ENCODE data around the gene NODAL. TPM values are rescaled to one million over a fixed set of nuclear protein-coding genes. Genes with fewer than 3 reads are reported as not detected.

Gene NODAL
- total RNA-seq, 1 experiment from 2014 or later, result not detected

DNA sequence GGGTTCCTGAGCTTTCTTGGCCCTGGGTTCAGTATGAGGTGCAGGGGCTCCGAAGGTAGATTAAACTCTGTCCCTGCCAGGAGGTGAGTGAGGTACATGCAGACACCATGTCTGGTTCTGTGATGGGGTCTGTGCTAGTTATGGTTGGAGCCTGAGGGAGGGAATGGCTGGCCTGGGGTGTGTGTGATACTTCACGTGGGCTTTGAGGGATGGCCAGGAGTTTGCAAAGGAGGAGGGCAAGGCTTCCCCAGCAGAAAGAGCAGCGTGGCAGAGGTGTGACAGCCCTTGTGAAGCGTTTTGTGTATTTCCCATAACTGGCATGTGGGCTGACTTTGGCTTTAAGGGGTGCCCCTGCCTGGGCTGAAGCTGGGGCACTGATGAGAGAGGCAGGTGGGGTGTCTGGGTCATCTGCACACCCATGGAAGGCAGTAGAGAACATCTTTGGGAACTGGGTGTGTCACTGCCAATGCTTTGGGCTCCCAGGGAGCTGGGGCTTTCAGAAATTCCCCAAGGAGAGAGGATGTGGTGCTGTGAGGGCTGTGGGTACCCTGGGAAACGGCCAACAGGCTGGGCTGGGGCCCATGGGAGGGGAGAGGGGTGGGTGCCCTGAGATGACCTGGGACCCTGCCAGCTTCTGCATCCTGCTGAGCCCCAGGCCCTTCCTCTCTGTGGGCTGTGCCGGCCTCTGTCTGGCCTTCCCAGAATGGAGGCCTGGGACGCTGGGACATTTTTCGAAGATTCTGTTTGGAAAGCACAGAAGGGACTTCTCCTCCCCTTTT, 41.7 kb upstream of the NODAL start:
- Histone ChIP-seq H3K27me3 (ENCODE audit: low read length) (peaks cover 15% of the 10 kb centered on the region), H3F3A (ENCODE audit: low read length, unreplicated experiment) (no peaks in the 10 kb centered on the region), H3K27ac (ENCODE audit: low read length) (no peak overlapping the region), H3K79me2 (ENCODE audit: low read length) (no peaks in the 10 kb centered on the region), H3K9me3 (ENCODE audit: low read length) (no peaks in the 10 kb centered on the region), H3K4me3 (ENCODE audit: low read length) (no peak overlapping the region), H3K9me2 (replicated peaks; ENCODE audit: low read length) (no peaks in the 10 kb centered on the region), H3K9ac (ENCODE audit: low read length) (no peak overlapping the region), H4K20me1 (ENCODE audit: low read length) (no peaks in the 10 kb centered on the region), H3K4me1 (ENCODE audit: insufficient read depth, low read length) (peaks cover 3% of the 10 kb centered on the region), H3K4me2 (ENCODE audit: low read length) (no peak overlapping the region), H2AFZ (ENCODE audit: low read length) (no peak overlapping the region), H3K36me3 (ENCODE audit: low read depth, low read length) (no peaks in the 10 kb centered on the region)
- CTCF ChIA-PET, result no interaction called here
- ATAC-seq, result no peak
- POLR2A ChIA-PET (ENCODE audit: unreplicated experiment), result no interaction called here
- TF ChIP-seq EZH2 (IDR thresholded peaks at IDR 0.05; ENCODE audit: low read length, unreplicated experiment), result no peak
- no peak for TF ChIP-seq EZH2phosphoT487 (IDR thresholded peaks at IDR 0.05; ENCODE audit: borderline replicate concordance, low read length)
- TF ChIP-seq, protein P1, sequence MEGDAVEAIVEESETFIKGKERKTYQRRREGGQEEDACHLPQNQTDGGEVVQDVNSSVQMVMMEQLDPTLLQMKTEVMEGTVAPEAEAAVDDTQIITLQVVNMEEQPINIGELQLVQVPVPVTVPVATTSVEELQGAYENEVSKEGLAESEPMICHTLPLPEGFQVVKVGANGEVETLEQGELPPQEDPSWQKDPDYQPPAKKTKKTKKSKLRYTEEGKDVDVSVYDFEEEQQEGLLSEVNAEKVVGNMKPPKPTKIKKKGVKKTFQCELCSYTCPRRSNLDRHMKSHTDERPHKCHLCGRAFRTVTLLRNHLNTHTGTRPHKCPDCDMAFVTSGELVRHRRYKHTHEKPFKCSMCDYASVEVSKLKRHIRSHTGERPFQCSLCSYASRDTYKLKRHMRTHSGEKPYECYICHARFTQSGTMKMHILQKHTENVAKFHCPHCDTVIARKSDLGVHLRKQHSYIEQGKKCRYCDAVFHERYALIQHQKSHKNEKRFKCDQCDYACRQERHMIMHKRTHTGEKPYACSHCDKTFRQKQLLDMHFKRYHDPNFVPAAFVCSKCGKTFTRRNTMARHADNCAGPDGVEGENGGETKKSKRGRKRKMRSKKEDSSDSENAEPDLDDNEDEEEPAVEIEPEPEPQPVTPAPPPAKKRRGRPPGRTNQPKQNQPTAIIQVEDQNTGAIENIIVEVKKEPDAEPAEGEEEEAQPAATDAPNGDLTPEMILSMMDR (conservative IDR thresholded peaks at IDR 0.05; ENCODE audit: low read depth, low read length), result no peak
- intact Hi-C loops (cut with micrococcal nuclease), result no loop called here
- no TSS peak for BruUV-seq (replicated peaks)
- no peak for DNase-seq

DNA sequence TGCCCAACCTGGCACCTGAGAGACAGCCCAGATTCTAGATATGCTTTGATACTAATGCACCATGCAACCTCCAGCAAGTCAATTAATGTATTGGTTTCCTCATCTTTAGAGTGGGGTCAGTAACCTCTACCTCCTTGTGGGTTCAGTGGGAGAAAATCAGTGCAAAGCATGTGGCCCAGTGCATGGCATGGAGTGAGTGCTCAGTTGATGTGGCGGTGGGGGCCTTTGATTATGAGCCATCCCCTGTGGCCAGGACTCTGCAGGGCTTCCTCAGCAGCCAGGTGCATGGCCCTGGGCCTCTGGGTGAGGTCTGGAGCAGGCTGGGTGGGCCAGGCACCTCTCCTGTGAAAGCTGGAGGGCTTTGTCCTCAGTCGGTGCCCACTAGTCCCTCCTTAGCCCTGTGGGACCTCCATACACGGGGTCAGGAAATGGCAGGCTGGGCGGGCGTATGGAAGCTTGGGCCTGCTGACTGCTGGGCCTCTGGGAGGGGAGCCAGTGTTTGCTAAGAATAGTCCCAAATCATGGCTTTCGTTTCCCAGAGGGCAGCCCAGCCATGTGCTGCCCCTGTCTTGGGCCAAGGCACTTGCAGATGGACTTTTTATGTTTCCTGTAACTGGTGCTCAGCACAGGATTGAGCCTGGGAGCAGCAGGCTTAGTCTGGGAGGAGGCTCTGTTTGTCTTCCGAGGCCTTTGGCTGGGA, 40.5 kb upstream of the NODAL start:
- ATAC-seq (no peak), DNase-seq (no peak)
- no peaks in the 10 kb centered on the region for H3K9me3 ChIP-seq (ENCODE audit: low read length)
- CTCF ChIA-PET, result no interaction called here
- H3K9ac ChIP-seq (ENCODE audit: low read length), result no peak overlapping the region
- intact Hi-C loops (cut with micrococcal nuclease), result no loop called here
- POLR2A ChIA-PET (ENCODE audit: unreplicated experiment), result no interaction called here
- H3K4me3 ChIP-seq (ENCODE audit: low read length), result no peak overlapping the region
- no peaks in the 10 kb centered on the region for H3K79me2 ChIP-seq (ENCODE audit: low read length)
- no peaks in the 10 kb centered on the region for H3F3A ChIP-seq (ENCODE audit: low read length, unreplicated experiment)
- BruUV-seq (replicated peaks), result no TSS peak
- TF ChIP-seq, protein P1 (conservative IDR thresholded peaks at IDR 0.05; ENCODE audit: low read depth, low read length), result no peak
- TF ChIP-seq EZH2 (IDR thresholded peaks at IDR 0.05; ENCODE audit: low read length, unreplicated experiment), result no peak
- no peak for TF ChIP-seq EZH2phosphoT487 (IDR thresholded peaks at IDR 0.05; ENCODE audit: borderline replicate concordance, low read length)
- H3K27me3 ChIP-seq (ENCODE audit: low read length), result peaks cover 20% of the 10 kb centered on the region
- H3K4me2 ChIP-seq (ENCODE audit: low read length), result no peak overlapping the region
- H2AFZ ChIP-seq (ENCODE audit: low read length), result no peak overlapping the region
- no peaks in the 10 kb centered on the region for H3K36me3 ChIP-seq (ENCODE audit: low read depth, low read length)
- peaks cover 11% of the 10 kb centered on the region for H3K4me1 ChIP-seq (ENCODE audit: insufficient read depth, low read length)
- H3K9me2 ChIP-seq (replicated peaks; ENCODE audit: low read length), result no peaks in the 10 kb centered on the region
- H4K20me1 ChIP-seq (ENCODE audit: low read length), result no peaks in the 10 kb centered on the region
- H3K27ac ChIP-seq (ENCODE audit: low read length), result no peak overlapping the region

DNA sequence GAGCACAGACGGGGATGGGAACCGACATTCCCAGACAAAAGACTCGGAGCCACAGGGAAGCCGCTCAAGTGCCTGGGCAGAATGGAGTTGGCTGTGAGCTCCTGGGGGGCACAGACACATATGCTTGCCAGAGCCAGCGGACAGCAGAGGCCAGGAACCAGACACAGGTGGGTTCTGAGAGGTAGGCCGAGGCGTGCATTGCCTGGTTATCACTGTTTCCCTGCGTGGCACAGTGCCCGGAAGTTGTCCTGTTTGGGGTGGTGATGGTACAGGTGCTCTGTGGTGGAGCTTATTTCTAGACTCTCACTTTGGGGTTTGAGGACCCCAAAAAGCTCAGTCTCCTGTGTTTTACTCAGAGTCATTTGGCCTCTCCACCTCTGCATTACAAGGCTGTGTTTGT, 39.6 kb upstream of the NODAL start:
- CTCF ChIA-PET, result no interaction called here
- no peaks in the 10 kb centered on the region for H3K36me3 ChIP-seq (ENCODE audit: low read depth, low read length)
- no peaks in the 10 kb centered on the region for H3K9me3 ChIP-seq (ENCODE audit: low read length)
- H3K4me2 ChIP-seq (ENCODE audit: low read length), result no peak overlapping the region
- H3K27ac ChIP-seq (ENCODE audit: low read length), result no peak overlapping the region
- no peak for ATAC-seq
- POLR2A ChIA-PET (ENCODE audit: unreplicated experiment), result interaction anchor here (0.6 kb wide), 1 partner anchor 103 kb away, joined by 10 read pairs; no protein-coding TSS in a partner anchor
- H3K4me3 ChIP-seq (ENCODE audit: low read length), result no peak overlapping the region
- no peaks in the 10 kb centered on the region for H3K79me2 ChIP-seq (ENCODE audit: low read length)
- BruUV-seq (replicated peaks), result no TSS peak
- H3K4me1 ChIP-seq (ENCODE audit: insufficient read depth, low read length), result peaks cover 15% of the 10 kb centered on the region
- peaks cover 20% of the 10 kb centered on the region for H3K27me3 ChIP-seq (ENCODE audit: low read length)
- H2AFZ ChIP-seq (ENCODE audit: low read length), result no peak overlapping the region
- H3K9ac ChIP-seq (ENCODE audit: low read length), result no peak overlapping the region
- no peak for DNase-seq
- intact Hi-C loops (cut with micrococcal nuclease), result no loop called here
- no peaks in the 10 kb centered on the region for H3F3A ChIP-seq (ENCODE audit: low read length, unreplicated experiment)
- TF ChIP-seq, protein P1 (conservative IDR thresholded peaks at IDR 0.05; ENCODE audit: low read depth, low read length), result no peak
- no peak for TF ChIP-seq EZH2phosphoT487 (IDR thresholded peaks at IDR 0.05; ENCODE audit: borderline replicate concordance, low read length)
- no peak for TF ChIP-seq EZH2 (IDR thresholded peaks at IDR 0.05; ENCODE audit: low read length, unreplicated experiment)
- H3K9me2 ChIP-seq (replicated peaks; ENCODE audit: low read length), result no peaks in the 10 kb centered on the region
- H4K20me1 ChIP-seq (ENCODE audit: low read length), result 0 out of 2 replicates have a peak, but pooled peaks cover 3% of the 10 kb centered on the region
